ENCODE measurements around the gene C19orf67. TPM values are rescaled to one million over a fixed set of nuclear protein-coding genes. Genes with fewer than 3 reads are reported as not detected.

Gene C19orf67
- total RNA-seq: not detected

DNA sequence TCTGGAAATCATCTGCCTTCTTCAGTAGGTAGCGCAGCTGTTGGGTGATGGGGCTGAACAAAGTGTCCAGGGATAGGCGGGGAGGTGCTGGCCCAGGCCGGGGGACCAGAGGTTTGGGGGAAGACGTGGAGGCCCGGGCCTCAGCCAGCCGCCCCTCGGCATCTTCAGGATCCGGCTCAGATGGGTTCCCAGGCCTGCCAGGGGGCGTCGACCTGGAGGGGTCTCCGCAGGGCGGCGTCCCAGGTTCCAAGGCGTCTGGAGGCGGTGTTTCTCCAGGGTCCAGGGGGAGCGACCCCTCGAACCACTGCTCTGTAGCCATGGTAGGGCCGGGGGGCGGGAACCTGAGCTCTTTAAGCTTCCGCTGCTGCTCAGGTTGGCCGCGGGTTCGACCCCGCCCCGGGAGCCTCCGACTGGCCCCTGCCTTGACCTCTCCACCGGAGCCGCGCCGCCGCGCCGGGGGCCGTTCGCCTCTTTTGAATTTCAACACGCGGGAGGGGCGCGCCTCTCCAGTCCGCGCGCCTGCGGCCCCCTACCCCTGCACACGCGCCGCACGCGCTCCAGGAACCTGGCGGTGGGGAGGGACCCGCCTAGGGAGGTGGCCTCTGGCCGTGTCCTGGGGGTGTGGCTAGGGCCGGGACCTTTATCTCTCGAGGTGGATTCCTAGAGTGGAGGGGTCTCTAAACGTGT is at the start of gene C19orf67:
Gene C19orf67, minus strand, starts transcription at position 475 of the 687 bp plus-strand sequence. Its CDS starts 156 bp downstream, at position 319.
- ATAC-seq (replicated peaks in 1 of 2): no peak
- no peak within 1 kb of the TSS for H3K27ac Mint-ChIP-seq
- no peaks in the 10 kb centered on the region for H3K27me3 Mint-ChIP-seq (ENCODE audit: low read depth)

DNA sequence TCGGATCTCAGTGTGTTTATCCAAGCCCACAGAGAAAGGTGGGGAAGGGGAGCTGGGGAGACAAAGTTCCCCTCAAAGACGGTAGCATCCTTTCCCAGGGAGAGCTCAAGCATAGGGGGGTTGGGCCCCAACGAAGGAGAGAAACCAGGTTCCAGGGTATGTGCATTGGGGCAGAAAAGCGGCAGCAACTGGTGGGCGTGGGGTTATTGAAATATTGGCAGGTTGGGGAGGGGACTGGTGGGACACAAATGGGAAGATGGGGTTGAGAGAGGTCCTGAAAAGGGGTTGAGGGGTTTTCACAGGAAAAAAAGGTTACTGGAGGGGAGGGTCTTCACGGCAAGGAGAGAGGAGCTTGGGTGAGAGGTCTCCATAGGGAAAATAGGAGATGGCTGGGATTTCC is 49.8 kb upstream of the C19orf67 start:
- Mint-ChIP-seq H3K4me1 (ENCODE audit: low read depth) (peaks cover 43% of the 10 kb centered on the region), H3K27ac (peak overlapping the region; percentile 78), H3K27me3 (ENCODE audit: low read depth) (no peaks in the 10 kb centered on the region), H3K4me3 (peak overlapping the region; percentile 71 to 85), H3K36me3 (ENCODE audit: insufficient read depth in 2 of 2) (peaks cover 11 to 16% of the 10 kb centered on the region in 2 donors), H3K9me3 (no peaks in the 10 kb centered on the region)
- ATAC-seq (replicated peaks in 1 of 2): no peak
- no peak for DNase-seq

More for the DNA sequence above, at the start of gene C19orf67:
- Mint-ChIP-seq H3K4me1 (ENCODE audit: low read depth) (peaks cover 16% of the 10 kb centered on the region), H3K36me3 (ENCODE audit: insufficient read depth in 2 of 2) (peaks cover 4 to 8% of the 10 kb centered on the region in 2 donors), H3K4me3 (no peak within 1 kb of the TSS), H3K9me3 (no peaks in the 10 kb centered on the region)
- no peak for DNase-seq

DNA sequence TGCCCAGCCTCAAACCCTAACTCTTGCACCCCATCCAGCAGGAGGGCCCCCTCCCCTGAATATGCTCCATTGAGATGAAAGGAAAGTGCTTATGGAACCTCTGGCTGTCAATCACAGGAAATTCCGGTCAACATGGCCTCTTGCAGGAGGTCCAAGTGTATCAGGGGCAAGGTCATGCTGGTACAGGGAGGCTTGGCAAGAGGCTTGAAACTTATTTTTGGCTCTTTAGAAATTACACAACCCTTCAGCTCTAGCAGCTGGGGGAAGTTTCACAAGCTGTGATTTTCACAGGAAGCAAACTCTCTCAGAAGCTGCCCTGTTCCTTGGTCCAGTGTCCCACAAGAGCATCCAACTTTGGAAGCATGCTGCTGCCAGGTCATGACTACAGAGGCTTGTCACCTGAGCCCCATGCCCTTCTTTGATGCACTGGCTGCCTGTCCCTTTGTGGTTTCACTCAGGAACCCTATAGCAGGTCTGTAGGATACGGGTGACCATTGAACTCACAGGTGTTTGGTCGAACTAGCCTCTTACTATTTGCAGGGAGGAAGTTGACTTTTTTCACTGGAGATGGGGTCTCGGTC is 42.4 kb upstream of the C19orf67 start:
- no peak for ATAC-seq (replicated peaks in 1 of 2)

DNA sequence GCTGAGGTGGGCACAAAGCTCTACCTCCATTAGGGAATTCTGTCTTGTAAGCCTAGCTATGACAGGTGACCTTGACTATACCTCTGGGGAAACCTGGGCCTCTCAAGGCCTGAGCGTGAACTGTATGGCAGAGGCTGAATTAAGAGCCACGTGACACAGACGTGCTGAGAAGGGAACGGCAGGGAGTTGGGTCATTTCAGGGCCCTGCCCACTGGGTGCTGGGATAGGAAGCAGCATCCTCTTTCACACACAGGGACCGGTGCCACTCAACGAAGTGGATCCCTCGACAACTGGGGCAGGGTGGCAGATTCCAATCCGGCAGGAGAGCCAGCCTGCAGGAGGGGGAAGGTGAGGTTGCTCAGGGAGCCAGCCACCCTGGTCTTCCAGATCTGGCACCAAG is 41.6 kb upstream of the C19orf67 start:
- no peaks in the 10 kb centered on the region for H3K9me3 Mint-ChIP-seq
- DNase-seq (no peak), ATAC-seq (replicated peaks in 1 of 2) (no peak)
- no peaks in the 10 kb centered on the region for H3K4me1 Mint-ChIP-seq (ENCODE audit: low read depth)
- H3K4me3 Mint-ChIP-seq: no peak overlapping the region
- H3K27ac Mint-ChIP-seq: no peak overlapping the region
- H3K36me3 Mint-ChIP-seq (ENCODE audit: insufficient read depth in 2 of 2): peaks cover 2 to 8% of the 10 kb centered on the region in 2 donors
- no peaks in the 10 kb centered on the region for H3K27me3 Mint-ChIP-seq (ENCODE audit: low read depth)

More for the DNA sequence above, 42.4 kb upstream of the C19orf67 start:
- Mint-ChIP-seq H3K36me3 (ENCODE audit: insufficient read depth in 2 of 2) (peaks cover 7 to 8% of the 10 kb centered on the region in 2 donors), H3K4me1 (ENCODE audit: low read depth) (peaks cover under 1% of the 10 kb centered on the region), H3K27me3 (ENCODE audit: low read depth) (no peaks in the 10 kb centered on the region), H3K9me3 (no peaks in the 10 kb centered on the region), H3K27ac (no peak overlapping the region), H3K4me3 (no peak overlapping the region)
- DNase-seq: no peak

DNA sequence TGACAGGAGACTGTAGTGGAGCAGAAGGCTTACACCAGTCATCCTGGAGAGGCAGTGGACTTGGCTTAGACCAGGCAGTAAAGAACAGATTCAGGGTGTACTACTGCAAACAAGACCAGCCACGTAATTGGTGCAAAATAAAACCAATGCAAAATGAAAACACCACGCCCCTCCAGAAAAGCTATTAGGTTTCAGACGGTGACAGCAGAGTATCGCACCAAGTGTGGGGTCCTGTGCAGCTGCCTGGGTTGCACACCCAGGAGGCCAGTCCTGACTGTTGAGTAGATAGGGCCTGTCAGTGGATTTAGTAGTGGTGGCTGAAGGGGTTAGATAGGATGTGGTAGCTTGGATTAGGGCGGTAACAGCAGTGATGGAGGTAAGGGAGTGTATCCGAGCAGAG is 37.3 kb upstream of the C19orf67 start:
- ATAC-seq (replicated peaks in 1 of 2): no peak
- peaks cover 11% of the 10 kb centered on the region for H3K4me1 Mint-ChIP-seq (ENCODE audit: low read depth)
- no peak overlapping the region for H3K27ac Mint-ChIP-seq

DNA sequence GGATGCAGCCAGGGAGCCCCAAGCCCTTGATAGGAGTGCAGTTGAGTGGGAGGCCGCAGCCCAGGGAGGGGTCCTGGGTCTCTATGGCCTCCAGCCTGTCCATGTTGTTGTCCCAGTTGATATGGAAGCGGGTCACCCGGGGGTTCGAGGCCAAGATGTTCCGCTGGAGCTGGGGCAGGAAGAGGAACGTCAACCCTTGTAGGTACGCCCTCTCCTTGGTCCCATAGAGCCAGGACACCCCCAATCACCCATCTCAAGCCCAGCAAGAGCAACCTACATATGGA is 34.9 kb upstream of the C19orf67 start:
- ATAC-seq (replicated peaks in 1 of 2) (no peak), DNase-seq (no peak)
- no peaks in the 10 kb centered on the region for H3K27me3 Mint-ChIP-seq (ENCODE audit: low read depth)
- no peaks in the 10 kb centered on the region for H3K9me3 Mint-ChIP-seq
- H3K4me3 Mint-ChIP-seq: no peak overlapping the region
- peaks cover 27% of the 10 kb centered on the region for H3K4me1 Mint-ChIP-seq (ENCODE audit: low read depth)
- H3K36me3 Mint-ChIP-seq (ENCODE audit: insufficient read depth in 2 of 2): peaks cover 0 to 8% of the 10 kb centered on the region in 2 donors
- no peak overlapping the region for H3K27ac Mint-ChIP-seq

More for the DNA sequence above, 37.3 kb upstream of the C19orf67 start:
- peaks cover 0 to 8% of the 10 kb centered on the region in 2 donors for H3K36me3 Mint-ChIP-seq (ENCODE audit: insufficient read depth in 2 of 2)
- H3K9me3 Mint-ChIP-seq: no peaks in the 10 kb centered on the region
- DNase-seq: no peak
- no peak overlapping the region for H3K4me3 Mint-ChIP-seq
- H3K27me3 Mint-ChIP-seq (ENCODE audit: low read depth): no peaks in the 10 kb centered on the region

DNA sequence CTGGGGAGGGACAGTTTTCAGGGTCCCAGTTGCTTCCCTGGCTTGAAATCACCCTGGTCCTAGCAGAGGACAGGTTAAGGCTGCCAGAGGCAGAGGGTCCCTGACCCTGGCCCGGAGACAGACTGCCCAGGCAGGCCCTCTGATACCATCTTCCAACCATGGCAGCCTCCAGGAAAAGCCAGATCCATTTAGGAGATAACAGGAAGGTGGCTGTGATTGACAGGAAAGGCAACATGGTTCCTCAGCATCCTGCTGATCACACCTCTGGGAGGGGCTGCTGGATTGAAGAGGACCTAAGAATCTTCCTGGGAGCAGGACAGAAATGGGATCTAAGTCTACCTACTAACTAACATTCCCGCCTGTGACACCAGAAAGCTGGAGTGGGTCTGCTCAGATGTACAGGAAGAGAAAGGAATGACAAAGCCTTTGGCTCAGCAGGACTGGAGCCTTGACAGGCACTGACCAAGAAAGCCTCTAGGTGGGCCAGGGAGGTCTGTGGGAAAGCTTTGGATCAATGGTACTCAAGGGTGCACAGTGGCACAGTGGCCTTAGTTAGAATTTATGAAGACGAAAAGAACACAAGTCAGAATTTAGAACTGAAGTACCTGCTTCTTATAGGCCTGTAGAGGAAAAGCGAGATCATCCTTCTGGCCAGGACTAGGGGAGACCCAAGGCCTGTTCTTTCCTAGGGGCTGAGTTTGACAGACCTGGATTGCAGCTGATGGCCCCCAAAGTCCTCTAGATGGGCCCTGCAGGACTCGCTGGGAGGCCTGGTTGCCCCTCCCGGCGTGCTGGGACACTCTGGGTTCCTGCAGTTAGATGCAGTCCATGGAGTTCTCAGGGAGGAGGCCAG is 34.3 kb upstream of the C19orf67 start:
- Mint-ChIP-seq H3K27ac (no peak overlapping the region), H3K4me1 (ENCODE audit: low read depth) (peaks cover 31% of the 10 kb centered on the region), H3K9me3 (no peaks in the 10 kb centered on the region), H3K36me3 (ENCODE audit: insufficient read depth in 2 of 2) (peaks cover 0 to 8% of the 10 kb centered on the region in 2 donors), H3K4me3 (no peak overlapping the region), H3K27me3 (ENCODE audit: low read depth) (no peaks in the 10 kb centered on the region)
- DNase-seq (no peak), ATAC-seq (replicated peaks in 1 of 2) (no peak)

DNA sequence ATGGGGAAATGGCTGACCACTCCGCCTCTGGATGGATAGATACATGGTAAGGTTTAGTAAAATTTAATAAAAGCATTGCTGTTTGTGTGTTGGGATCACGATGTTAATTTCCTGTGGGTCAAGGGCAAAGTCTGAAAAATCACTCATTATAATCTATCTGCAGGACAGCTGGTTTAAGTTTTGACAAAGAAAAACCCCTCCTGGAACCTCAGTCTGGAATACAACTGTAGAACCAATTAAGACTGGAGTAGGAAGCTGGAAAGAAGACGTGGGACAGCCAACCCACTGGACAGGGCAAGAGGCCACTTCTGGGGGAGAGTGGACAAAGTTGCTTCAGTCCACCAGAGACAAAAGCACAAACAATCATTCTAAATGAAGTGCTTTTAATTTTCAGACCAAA is 33.6 kb upstream of the C19orf67 start:
- Mint-ChIP-seq H3K36me3 (ENCODE audit: insufficient read depth in 2 of 2) (peaks cover 0 to 5% of the 10 kb centered on the region in 2 donors), H3K4me1 (ENCODE audit: low read depth) (peaks cover 34% of the 10 kb centered on the region), H3K27me3 (ENCODE audit: low read depth) (no peaks in the 10 kb centered on the region), H3K27ac (peak overlapping the region; percentile 92), H3K4me3 (peak overlapping the region; percentile 94 to 97), H3K9me3 (no peaks in the 10 kb centered on the region)
- ATAC-seq (replicated peaks in 1 of 2): no peak
- no peak for DNase-seq

DNA sequence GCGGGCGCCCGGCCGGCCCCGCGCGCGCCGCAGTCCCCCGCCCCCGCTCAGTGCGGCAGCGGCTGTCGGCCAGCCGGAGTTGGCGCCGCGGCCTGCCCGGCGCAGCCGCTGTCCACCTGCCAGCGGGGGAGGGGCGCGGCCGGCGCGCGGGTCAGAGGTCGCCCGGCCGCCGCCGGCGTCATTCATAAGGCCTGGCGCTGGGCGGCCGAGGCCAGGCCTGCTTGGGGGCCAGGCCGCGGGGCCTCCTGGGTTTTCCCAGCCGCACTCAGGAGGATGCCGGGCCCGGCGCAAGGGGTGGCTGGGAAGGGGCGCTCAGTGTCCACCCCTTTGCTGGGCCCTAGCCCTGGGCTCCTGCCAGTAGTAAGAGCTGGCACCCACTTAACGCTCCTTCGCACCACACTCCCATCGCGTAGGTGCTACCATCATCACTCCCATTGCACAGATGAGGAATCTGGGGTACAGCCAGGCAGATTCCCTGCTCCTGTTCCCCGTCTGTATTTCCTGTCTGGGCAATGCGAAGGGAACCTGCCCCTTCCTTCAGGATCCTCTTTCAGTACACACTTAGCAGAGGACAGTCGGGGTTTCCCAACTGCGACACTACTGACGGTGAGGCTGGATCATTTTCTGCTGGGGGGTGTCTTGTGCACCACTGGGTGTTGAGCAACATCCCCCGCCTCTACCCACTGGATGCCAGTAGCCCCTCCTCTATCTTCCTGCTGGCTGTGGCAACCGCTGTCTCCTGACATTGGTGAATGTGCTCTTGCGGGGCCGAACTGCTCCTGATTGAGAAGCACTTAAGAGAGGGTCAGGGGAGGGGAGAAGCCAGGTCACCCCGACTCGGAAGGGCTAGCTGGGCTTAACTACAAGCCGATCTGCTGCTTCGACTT is 32.8 kb upstream of the C19orf67 start:
- ATAC-seq (replicated peaks in 1 of 2) (no peak), DNase-seq (peak; percentile 31 to 36)
- peaks cover 39% of the 10 kb centered on the region for H3K4me1 Mint-ChIP-seq (ENCODE audit: low read depth)
- H3K36me3 Mint-ChIP-seq (ENCODE audit: insufficient read depth in 2 of 2): peaks cover 0 to 5% of the 10 kb centered on the region in 2 donors
- H3K27me3 Mint-ChIP-seq (ENCODE audit: low read depth): no peaks in the 10 kb centered on the region
- H3K4me3 Mint-ChIP-seq: peak overlapping the region; percentile 94 to 97
- H3K9me3 Mint-ChIP-seq: no peaks in the 10 kb centered on the region
- peak overlapping the region; percentile 92 for H3K27ac Mint-ChIP-seq

DNA sequence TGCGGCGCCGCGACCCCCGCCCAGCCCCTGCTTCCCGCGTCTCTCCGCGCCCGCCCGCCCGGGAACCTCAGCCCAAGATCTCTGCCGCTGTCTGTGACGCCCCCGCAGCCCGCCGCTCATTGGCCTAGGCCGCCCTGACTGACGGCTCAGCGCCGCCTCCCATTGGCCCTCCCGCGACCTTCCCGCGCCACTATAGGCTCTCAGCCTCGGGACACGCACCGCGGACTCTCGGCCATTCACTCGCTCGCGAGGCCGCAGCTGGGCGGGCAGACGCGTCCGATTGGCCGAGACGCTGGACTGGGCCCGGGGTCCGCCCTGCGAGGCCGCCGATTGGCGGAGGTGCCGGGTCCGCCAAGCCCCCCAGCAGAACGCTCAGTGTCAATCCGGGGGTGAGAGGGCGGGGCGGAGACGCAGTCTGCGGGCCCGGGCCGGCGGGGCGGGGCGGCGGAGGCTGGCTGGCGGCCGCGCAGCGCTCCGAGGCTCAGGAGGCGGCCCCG is 32.1 kb upstream of the C19orf67 start, which contains the start of gene PRKACA:
Gene PRKACA, minus strand, starts transcription at position 95 of the 497 bp plus-strand sequence. CDS start 215 bp downstream, outside the sequence.
- H3K27me3 Mint-ChIP-seq (ENCODE audit: low read depth): no peaks in the 10 kb centered on the region
- peak within 1 kb of the TSS; percentile 92 for H3K27ac Mint-ChIP-seq
- peak; percentile 98 to 99 for DNase-seq
- peak within 1 kb of the TSS; percentile 96 to 97 for H3K4me3 Mint-ChIP-seq
- peak; percentile 93 to 95 for ATAC-seq (replicated peaks in 1 of 2)
- H3K9me3 Mint-ChIP-seq: no peaks in the 10 kb centered on the region
- peaks cover 44% of the 10 kb centered on the region for H3K4me1 Mint-ChIP-seq (ENCODE audit: low read depth)
- H3K36me3 Mint-ChIP-seq (ENCODE audit: insufficient read depth in 2 of 2): peaks cover 0 to 3% of the 10 kb centered on the region in 2 donors

DNA sequence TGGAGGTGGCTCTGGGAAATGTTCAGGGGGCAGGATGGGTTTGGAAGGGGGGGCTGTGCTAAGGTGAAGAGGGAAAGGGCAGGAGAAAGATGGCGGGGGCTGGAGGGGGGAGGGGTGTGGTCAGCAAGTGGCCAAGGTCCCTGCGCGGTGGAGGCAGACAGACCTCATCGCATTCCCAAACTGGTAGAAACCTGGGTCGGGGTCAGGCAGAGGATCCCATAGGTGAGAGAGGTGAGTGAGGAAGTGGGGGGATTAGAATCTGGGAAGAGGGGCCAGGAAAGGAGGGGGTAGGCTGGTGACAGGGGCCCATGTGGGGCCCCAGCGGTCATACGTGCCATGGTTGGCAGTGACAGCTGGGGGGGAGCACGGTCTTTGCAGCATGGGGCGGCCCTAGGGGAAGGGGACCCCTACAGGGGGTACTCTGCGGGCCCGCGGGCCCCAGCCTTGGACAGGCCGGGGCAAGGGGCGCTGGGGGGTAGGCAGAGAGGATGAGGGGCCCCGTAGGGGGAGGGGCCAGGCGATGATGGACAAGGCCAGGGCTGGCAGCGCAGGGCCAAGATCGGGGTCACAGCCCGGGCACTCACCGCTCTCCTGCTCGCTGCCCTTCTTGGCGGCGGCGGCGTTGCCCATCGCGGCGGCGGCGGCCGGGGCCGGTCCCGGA is 31.5 kb upstream of the C19orf67 start:
- Mint-ChIP-seq H3K4me1 (ENCODE audit: low read depth) (peaks cover 45% of the 10 kb centered on the region), H3K36me3 (ENCODE audit: insufficient read depth in 2 of 2) (peaks cover 0 to 3% of the 10 kb centered on the region in 2 donors), H3K27me3 (ENCODE audit: low read depth) (no peaks in the 10 kb centered on the region), H3K27ac (peak overlapping the region; percentile 47), H3K4me3 (peak overlapping the region; percentile 88 to 96), H3K9me3 (no peaks in the 10 kb centered on the region)
- DNase-seq: no peak
- ATAC-seq (replicated peaks in 1 of 2): peak; percentile 3 to 4

DNA sequence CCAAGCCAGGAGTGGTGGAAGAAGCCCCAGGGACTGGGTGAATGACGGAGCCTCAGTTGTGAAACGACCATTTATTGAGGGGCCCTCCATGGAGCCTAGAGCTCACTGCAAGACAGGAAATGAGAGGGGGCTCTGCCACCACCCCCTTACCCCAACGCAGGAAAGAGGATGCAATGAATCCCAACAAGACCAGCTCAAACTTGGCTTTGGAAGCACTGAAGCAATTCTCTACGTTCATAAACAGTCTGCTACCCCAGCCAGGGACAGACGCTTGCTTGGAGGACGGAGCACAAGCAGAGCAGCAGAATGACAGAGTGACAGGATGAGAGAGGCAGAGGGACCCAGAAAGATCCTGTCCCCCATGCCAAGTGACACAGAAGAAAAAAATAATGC is 30.9 kb upstream of the C19orf67 start:
- H3K4me3 Mint-ChIP-seq: peak overlapping the region; percentile 88 to 96
- ATAC-seq (replicated peaks in 1 of 2) (no peak), DNase-seq (no peak)
- H3K36me3 Mint-ChIP-seq (ENCODE audit: insufficient read depth in 2 of 2): peaks cover 0 to 3% of the 10 kb centered on the region in 2 donors
- H3K9me3 Mint-ChIP-seq: no peaks in the 10 kb centered on the region
- H3K4me1 Mint-ChIP-seq (ENCODE audit: low read depth): peaks cover 49% of the 10 kb centered on the region
- no peaks in the 10 kb centered on the region for H3K27me3 Mint-ChIP-seq (ENCODE audit: low read depth)
- peak overlapping the region; percentile 19 for H3K27ac Mint-ChIP-seq

Data from activated T-cell treated with anti-CD3 and anti-CD28 coated beads, Interleukin-2, amount 50 U/mL, for 72 hours (primary cell).